PC-9 (cell line): ENCODE data around the gene SORBS1. TPM values are rescaled to one million over a fixed set of nuclear protein-coding genes. Genes with fewer than 3 reads are reported as not detected.

ENCODE experiments used
- BruUV-seq: library from RNA; stranded (reverse); fragments of 400-500 nt; replicated peaks from 2 replicates; lab custom pipeline; 2021; lab: Mats Ljungman, UMichigan
- CTCF ChIA-PET: fragments of 300-600 bp; sonication (Branson Sonifier 250); formaldehyde crosslinking; loops from one replicate; lab custom pipeline; 2022; ENCODE audit warnings: antibody characterized with exemption; lab: Charles Lee
- POLR2A ChIA-PET: fragments of 300-600 bp; sonication (Branson Sonifier 250); formaldehyde crosslinking; loops from one replicate; lab custom pipeline; 2022; ENCODE audit warnings: antibody characterized with exemption; ENCODE audit not compliant: unreplicated experiment; lab: Charles Lee
- DNase-seq, 2 experiments: peaks; one replicate each; pipeline versions ENCODE4 v3.0.0 to v3.0.0-alpha.2; 2015 to 2022; ENCODE audit warnings: mixed read lengths in 1 of 2
- H2AFZ ChIP-seq: fragments of 200-600 bp; sonication (generic); 2 replicates; pipeline ENCODE4 v1.8.1; 2017; ENCODE audit warnings: antibody characterized with exemption
- H3F3A ChIP-seq: fragments of 200-600 bp; sonication (generic); 2 replicates; pipeline ENCODE4 v1.8.1; 2017; ENCODE audit warnings: antibody characterized with exemption, mild to moderate bottlenecking, low read depth; ENCODE audit not compliant: insufficient read depth
- H3K27ac ChIP-seq: fragments of 200-600 bp; sonication (generic); 2 replicates; pipeline ENCODE4 v1.6.1; 2016; ENCODE audit warnings: mixed run types
- H3K27me3 ChIP-seq: fragments of 200-600 bp; sonication (generic); 2 replicates; pipeline ENCODE4 v1.6.1; 2016; ENCODE audit warnings: low read depth, mixed run types; ENCODE audit not compliant: insufficient read depth
- H3K36me3 ChIP-seq: fragments of 200-600 bp; sonication (generic); 2 replicates; pipeline ENCODE4 v1.6.1; 2016; ENCODE audit warnings: low read depth, mixed run types
- H3K4me1 ChIP-seq: fragments of 200-600 bp; sonication (generic); replicated peaks from 2 replicates; pipeline ENCODE4 v1.6.1; 2016; ENCODE audit warnings: mixed run types; ENCODE audit not compliant: insufficient read depth
- H3K4me2 ChIP-seq: fragments of 200-600 bp; sonication (generic); 2 replicates; pipeline ENCODE4 v1.6.1; 2017; ENCODE audit warnings: mixed run types
- H3K4me3 ChIP-seq: fragments of 200-600 bp; sonication (generic); 2 replicates; pipeline ENCODE4 v1.6.1; 2016; ENCODE audit warnings: mixed run types
- H3K79me2 ChIP-seq: fragments of 200-600 bp; sonication (generic); 2 replicates; pipeline ENCODE4 v1.6.1; 2017; ENCODE audit warnings: low read depth, mixed run types
- H3K9me2 ChIP-seq: fragments of 200-600 bp; sonication (generic); 2 replicates; pipeline ENCODE4 v1.8.1; 2017; ENCODE audit warnings: mild to moderate bottlenecking; ENCODE audit not compliant: insufficient read depth
- H3K9me3 ChIP-seq: fragments of 200-600 bp; sonication (generic); 2 replicates; pipeline ENCODE4 v1.8.1; 2016; ENCODE audit warnings: low read depth; ENCODE audit not compliant: insufficient read depth
- H4K20me1 ChIP-seq: fragments of 200-600 bp; sonication (generic); 2 replicates; pipeline ENCODE4 v1.8.1; 2017; ENCODE audit not compliant: insufficient read depth
- CTCF ChIP-seq: fragments of 200-600 bp; sonication (generic); conservative IDR thresholded peaks from 2 replicates; pipeline ENCODE4 v1.6.1; 2017; ENCODE audit warnings: mixed run types, antibody characterized with exemption, mild to moderate bottlenecking, moderate library complexity
- EZH2 ChIP-seq: fragments of 200-600 bp; sonication (generic); IDR thresholded peaks from 2 replicates; pipeline ENCODE4 v1.8.0; 2017; ENCODE audit warnings: antibody characterized with exemption, low read depth
- intact Hi-C: fragments of 100-400 bp; cut with micrococcal nuclease; formaldehyde crosslinking; loops from one replicate; pipeline ENCODE4 v1.10.0; 2022; ENCODE audit not compliant: unreplicated experiment
- total RNA-seq: library from RNA; stranded (reverse); gene quantifications from 2 replicates; pipeline ENCODE4 v1.2.3, GENCODE V29; 2021

The SORBS1 gene
- total RNA-seq, 1 experiment from 2014 or later: 5.0 TPM

GRCh38 chr10:95326396-95326795, 234.8 kb downstream of the SORBS1 start:
- TF ChIP-seq CTCF: no peak
- no peak for TF ChIP-seq EZH2

DNA sequence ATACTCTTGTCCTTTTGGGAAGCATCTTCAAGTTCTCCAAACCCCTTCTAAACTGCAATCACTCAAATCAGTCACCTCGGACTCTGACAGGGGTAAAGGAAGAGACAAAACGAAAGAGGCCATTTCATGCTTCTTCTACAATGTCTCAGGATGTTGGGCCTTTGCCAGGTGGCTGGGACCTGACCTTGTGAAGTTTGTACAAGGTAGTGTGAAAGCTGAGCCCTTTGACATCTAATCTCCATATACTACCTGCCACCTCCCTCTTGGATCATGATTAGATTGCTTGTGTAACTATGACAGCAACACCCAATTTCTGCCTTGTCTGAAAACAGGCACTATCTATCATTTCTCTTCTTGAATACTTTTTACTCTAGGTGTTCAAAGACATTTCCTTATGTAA, 235.3 kb downstream of the SORBS1 start:
- BruUV-seq: no TSS peak
- CTCF ChIA-PET: no interaction called here
- no peaks in the 10 kb centered on the region for H3K27me3 ChIP-seq
- DNase-seq: no peak
- H3K9me3 ChIP-seq: no peaks in the 10 kb centered on the region
- intact Hi-C loops: no loop called here
- no peaks in the 10 kb centered on the region for H4K20me1 ChIP-seq
- H3K4me2 ChIP-seq: no peak overlapping the region
- no peak overlapping the region for H2AFZ ChIP-seq
- TF ChIP-seq EZH2: no peak
- no peak for TF ChIP-seq CTCF
- POLR2A ChIA-PET: no interaction called here
- no peaks in the 10 kb centered on the region for H3K36me3 ChIP-seq
- H3F3A ChIP-seq: peaks cover 11% of the 10 kb centered on the region; the same call in 1 of the 2 replicates
- no peaks in the 10 kb centered on the region for H3K9me2 ChIP-seq
- H3K79me2 ChIP-seq: no peaks in the 10 kb centered on the region
- no peak overlapping the region for H3K4me3 ChIP-seq
- H3K27ac ChIP-seq: no peak overlapping the region
- H3K4me1 ChIP-seq: peaks cover 16% of the 10 kb centered on the region

More at GRCh38 chr10:95326396-95326795, 234.8 kb downstream of the SORBS1 start:
- H3K9me2 ChIP-seq: no peaks in the 10 kb centered on the region
- H3K79me2 ChIP-seq: no peaks in the 10 kb centered on the region
- no TSS peak for BruUV-seq
- no peak overlapping the region for H3K27ac ChIP-seq
- no peak for DNase-seq
- H3K27me3 ChIP-seq: no peaks in the 10 kb centered on the region
- intact Hi-C loops: no loop called here
- no peaks in the 10 kb centered on the region for H3K9me3 ChIP-seq
- H3K4me2 ChIP-seq: no peak overlapping the region
- no peak overlapping the region for H3K4me3 ChIP-seq
- ChIA-PET CTCF (no interaction called here), POLR2A (no interaction called here)
- peaks cover 19% of the 10 kb centered on the region for H3K4me1 ChIP-seq
- no peaks in the 10 kb centered on the region for H3K36me3 ChIP-seq
- no peak overlapping the region for H2AFZ ChIP-seq
- no peaks in the 10 kb centered on the region for H4K20me1 ChIP-seq
- H3F3A ChIP-seq: peaks cover 11% of the 10 kb centered on the region; the same call in 1 of the 2 replicates

- DNase-seq: no peak
- POLR2A ChIA-PET: no interaction called here
- intact Hi-C loops: no loop called here
- Histone ChIP-seq H4K20me1 (no peaks in the 10 kb centered on the region), H3K4me2 (no peak overlapping the region), H3K9me2 (no peaks in the 10 kb centered on the region), H3K79me2 (no peaks in the 10 kb centered on the region), H3K36me3 (no peaks in the 10 kb centered on the region), H3K4me1 (peaks cover 4% of the 10 kb centered on the region), H3K27me3 (no peaks in the 10 kb centered on the region), H3K9me3 (no peaks in the 10 kb centered on the region), H2AFZ (no peak overlapping the region), H3F3A (peaks cover 5% of the 10 kb centered on the region; the same call in 1 of the 2 replicates), H3K27ac (no peak overlapping the region), H3K4me3 (no peak overlapping the region)
- no TSS peak for BruUV-seq
- TF ChIP-seq CTCF (no peak), EZH2 (no peak)
- CTCF ChIA-PET: no interaction called here
Measured at GRCh38 chr10:95324436-95325268, 236.5 kb downstream of the SORBS1 start.
